Stimulated activated effector memory CD8-positive, alpha-beta T cell treated with anti-CD3 and anti-CD28 coated beads, Interleukin-12 subunit alpha, Interleukin-12 subunit beta, amount 100 ng/mL, for 72 hours (primary cell): ENCODE data around the gene ST3GAL3.
"Not testable (repeated sequence)": the region's sequence is repeated elsewhere in the genome, so short reads cannot be mapped to it uniquely, and the experiment has no call there.

ENCODE experiments used
- ATAC-seq: fragments of 150-1000 bp; cut with Tn5 transposase; 2 replicates; pipeline ENCODE4 v1.10.0; 2021
- DNase-seq, 2 donors: peaks; one replicate each; pipeline ENCODE4 v3.0.0; 2021 to 2022; ENCODE audit warnings: low spot score in 2 of 2
- H3K27ac Mint-ChIP-seq: one replicate; pipeline ENCODE4 v1.8.0; 2022; ENCODE audit warnings: mild to moderate bottlenecking, mixed read lengths
- H3K36me3 Mint-ChIP-seq: one replicate; pipeline ENCODE4 v1.8.0; 2022; ENCODE audit warnings: mild to moderate bottlenecking, mixed read lengths
- H3K4me1 Mint-ChIP-seq: one replicate; pipeline ENCODE4 v1.8.0; 2022; ENCODE audit warnings: mixed read lengths
- H3K4me3 Mint-ChIP-seq: one replicate; pipeline ENCODE4 v1.8.0; 2022; ENCODE audit warnings: mild to moderate bottlenecking, mixed read lengths
- H3K9me3 Mint-ChIP-seq: one replicate; pipeline ENCODE4 v1.8.0; 2022; ENCODE audit warnings: mixed read lengths

The ST3GAL3 gene

GRCh38 chr1:43831851-43832250 lies 124.5 kb downstream of the ST3GAL3 start:
- H3K36me3 Mint-ChIP-seq = no peaks in the 10 kb centered on the region
- H3K4me3 Mint-ChIP-seq = peak overlapping the region; percentile 2
- ATAC-seq (no peak), DNase-seq (no peak)
- H3K4me1 Mint-ChIP-seq = peaks cover 55% of the 10 kb centered on the region
- peak overlapping the region; percentile 65 for H3K27ac Mint-ChIP-seq
- H3K9me3 Mint-ChIP-seq = no peaks in the 10 kb centered on the region

DNA sequence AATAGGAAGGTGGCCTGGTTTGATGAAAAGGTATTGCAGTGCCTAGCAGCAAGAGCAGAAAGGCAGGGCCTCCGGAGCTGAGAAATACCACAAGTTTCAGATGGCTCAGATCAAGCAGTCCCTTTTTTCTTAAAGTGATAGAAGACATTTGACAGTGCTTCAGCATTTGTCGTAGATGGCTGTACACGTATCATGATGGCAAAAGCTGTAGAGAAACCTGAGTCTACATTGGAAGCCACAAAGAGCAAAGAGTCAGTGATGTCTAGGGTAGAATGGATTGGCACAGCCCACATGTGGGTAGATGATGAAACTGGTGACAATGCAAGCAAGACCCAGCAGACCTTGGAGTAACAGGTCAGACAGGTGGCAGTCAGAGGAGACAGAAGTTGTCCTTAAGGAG lies 124.9 kb downstream of the ST3GAL3 start:
- Mint-ChIP-seq H3K4me1 (peaks cover 57% of the 10 kb centered on the region), H3K9me3 (no peaks in the 10 kb centered on the region), H3K27ac (peak overlapping the region; percentile 65), H3K36me3 (no peaks in the 10 kb centered on the region), H3K4me3 (peak overlapping the region; percentile 2)
- ATAC-seq = peak; percentile 80
- DNase-seq = peak in 1 of 2 donors; percentile 52

DNA sequence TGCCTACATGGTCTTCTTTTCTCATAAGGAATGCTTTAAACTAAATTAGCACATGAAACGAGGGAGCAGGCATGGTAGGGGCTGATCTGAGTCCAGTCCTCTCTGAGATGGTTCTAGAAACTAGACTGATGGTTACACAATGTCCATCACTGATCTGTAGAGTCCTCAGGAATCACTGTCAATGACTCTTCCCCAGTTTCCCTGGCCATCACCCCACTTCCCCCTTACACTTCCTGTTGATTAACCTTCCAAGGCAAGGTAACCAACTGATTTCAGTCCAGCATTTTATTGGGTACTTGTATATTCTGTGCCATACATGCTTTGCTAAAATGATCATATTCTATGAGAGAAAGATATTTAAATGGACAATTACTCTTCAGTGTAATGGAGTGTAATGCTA lies 125.7 kb downstream of the ST3GAL3 start:
- Mint-ChIP-seq H3K4me3 (no peak overlapping the region), H3K36me3 (peaks cover 2% of the 10 kb centered on the region), H3K27ac (peak overlapping the region; percentile 65), H3K4me1 (peaks cover 57% of the 10 kb centered on the region), H3K9me3 (no peaks in the 10 kb centered on the region)
- ATAC-seq (no peak), DNase-seq (no peak)

DNA sequence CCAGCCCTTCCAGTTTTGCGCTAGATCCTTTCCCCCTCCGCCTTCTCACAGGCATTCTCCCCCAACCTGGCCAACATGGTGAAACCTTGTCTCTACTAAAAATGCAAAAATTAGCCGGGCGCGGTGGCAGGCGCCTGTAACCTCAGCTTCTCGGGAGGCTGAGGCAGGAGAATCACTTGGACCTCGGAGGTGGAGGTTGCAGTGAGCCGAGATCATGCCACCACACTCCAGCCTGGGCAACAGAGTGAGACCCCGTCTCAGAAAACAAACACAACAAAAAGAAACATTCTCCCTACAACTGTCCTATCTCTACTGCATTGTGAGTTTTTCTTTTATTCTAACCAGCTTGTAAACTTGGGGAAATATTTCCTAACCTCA lies 126.6 kb downstream of the ST3GAL3 start:
- H3K9me3 Mint-ChIP-seq, H3K36me3 Mint-ChIP-seq, H3K27ac Mint-ChIP-seq, H3K4me3 Mint-ChIP-seq, ATAC-seq, DNase-seq: not testable (repeated sequence)
- peaks cover 57% of the 10 kb centered on the region for H3K4me1 Mint-ChIP-seq

DNA sequence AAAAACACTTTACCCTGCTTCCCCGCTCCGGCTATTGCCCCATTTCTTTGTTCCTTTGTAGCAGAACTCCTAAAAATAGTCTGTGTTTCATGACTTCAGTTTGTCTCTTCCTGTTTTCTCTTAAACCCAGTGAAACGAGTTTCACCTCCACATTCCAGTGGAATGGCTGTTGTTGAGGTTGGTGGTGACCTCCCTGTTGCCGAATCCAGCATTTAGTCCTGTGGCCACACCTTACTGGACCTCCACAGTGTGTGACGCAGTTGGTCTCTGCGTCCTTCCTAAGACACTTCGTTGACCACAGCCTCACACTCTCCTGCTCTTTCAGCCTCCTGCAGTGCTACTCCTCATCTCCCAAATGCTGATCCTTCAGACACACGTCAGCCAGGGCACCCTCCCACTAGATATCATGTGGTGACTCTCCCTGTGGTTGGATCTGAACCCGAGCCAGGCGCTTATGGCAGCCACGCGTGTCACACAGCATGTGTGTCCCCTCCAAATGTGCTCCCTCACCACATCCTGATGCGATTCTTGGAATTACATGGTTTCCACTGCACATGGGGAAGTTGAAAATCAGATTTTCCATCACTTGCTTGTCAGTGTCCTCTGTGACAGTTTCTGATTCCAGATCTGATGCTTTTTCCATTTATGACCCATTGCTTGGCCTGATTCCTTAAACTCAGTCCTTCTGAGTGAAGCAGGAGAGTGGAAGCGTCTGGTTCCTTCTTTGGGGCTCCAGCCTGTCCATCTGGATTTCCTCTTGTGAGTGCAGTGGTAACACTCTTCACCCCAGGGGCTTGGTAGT lies 127.1 kb downstream of the ST3GAL3 start:
- no peak for DNase-seq
- ATAC-seq = no peak
- H3K4me3 Mint-ChIP-seq = no peak overlapping the region
- H3K27ac Mint-ChIP-seq = peak overlapping the region; percentile 83
- peaks cover 57% of the 10 kb centered on the region for H3K4me1 Mint-ChIP-seq
- no peaks in the 10 kb centered on the region for H3K9me3 Mint-ChIP-seq
- peaks cover 6% of the 10 kb centered on the region for H3K36me3 Mint-ChIP-seq

DNA sequence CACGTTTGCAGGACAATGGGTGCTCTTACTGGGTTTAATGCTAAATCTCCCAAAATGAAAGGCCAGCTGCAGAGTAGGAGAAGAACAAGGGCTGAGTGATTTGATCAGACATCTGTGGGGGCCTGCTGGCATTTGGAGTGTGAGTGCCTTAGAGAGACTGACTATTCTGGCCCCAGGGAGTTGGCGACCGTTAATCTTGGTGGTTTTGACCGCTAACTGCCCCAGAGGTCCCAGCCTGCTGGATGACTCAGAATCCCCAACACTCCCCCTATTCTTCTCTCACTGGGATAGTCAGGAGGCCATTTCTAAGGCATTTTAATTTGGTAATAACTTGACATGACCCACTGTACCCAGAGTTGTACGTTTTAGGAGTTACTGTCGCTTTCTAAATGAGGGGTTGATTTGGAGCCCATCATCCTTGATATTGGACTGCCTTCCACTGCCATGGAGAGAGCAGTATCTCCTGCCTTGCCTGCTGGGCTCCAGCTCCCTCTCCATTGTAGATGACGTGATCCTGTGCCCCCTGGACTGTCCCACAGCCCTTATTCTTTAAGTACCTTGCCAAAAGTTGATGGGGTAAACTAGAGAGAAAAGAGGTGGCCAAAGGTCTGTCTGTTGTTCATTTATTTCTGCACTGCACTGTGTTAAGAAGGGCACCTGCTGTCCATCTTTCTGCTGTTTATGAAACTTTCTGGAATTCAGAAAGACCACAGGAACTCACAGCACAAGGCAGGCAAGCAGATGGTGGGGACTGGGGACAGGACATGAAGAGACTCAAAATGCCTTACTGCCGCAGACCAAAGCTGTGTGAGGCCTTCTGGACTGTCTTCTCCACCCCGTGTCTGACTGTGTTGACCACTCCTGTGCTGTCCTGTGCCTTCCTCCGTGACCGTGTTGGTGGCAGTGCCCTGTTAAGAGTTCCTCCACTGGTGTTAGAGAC lies 128.0 kb downstream of the ST3GAL3 start:
- peak overlapping the region; percentile 83 for H3K27ac Mint-ChIP-seq
- DNase-seq (no peak), ATAC-seq (no peak)
- H3K36me3 Mint-ChIP-seq = peaks cover 6% of the 10 kb centered on the region
- H3K4me3 Mint-ChIP-seq = no peak overlapping the region
- H3K9me3 Mint-ChIP-seq = no peaks in the 10 kb centered on the region
- H3K4me1 Mint-ChIP-seq = peaks cover 57% of the 10 kb centered on the region

DNA sequence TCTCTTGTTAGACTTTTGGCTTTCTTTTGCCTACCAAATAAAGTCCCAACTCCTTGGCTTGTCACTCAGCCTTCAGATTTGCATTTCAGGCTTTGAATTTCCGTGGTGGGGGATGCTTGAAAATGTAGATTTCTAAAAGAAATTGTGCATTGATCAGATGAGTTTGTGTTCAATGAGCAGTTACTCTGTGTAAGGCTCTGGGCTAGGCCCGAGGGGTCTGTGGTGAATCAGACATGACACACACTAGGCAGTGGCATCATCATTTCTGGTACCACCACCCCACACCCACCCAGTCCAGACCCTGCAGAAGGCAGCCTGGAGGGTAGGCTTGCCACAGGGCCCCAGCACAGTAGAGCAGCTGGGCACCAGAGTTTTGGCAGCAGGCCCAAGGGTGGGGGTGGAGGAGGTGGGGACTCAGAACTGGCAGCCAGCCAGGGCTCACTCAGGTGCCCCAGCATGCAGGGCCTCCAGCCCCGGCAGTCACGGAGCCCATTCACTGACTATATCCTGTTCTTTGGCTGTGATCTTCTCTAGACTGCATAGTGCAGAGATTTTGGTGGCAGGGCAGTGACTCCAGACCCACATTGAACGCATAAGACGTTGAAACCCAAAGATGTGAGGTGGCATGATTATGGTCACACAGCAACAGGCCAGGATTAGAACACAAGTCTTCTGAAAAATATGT lies 129.1 kb downstream of the ST3GAL3 start:
- ATAC-seq = peak; percentile 87
- H3K27ac Mint-ChIP-seq = peak overlapping the region; percentile 83
- peaks cover 6% of the 10 kb centered on the region for H3K36me3 Mint-ChIP-seq
- peak; percentile 27 to 72 for DNase-seq
- no peak overlapping the region for H3K4me3 Mint-ChIP-seq
- peaks cover 47% of the 10 kb centered on the region for H3K4me1 Mint-ChIP-seq
- no peaks in the 10 kb centered on the region for H3K9me3 Mint-ChIP-seq

- no peak overlapping the region for H3K27ac Mint-ChIP-seq
- H3K4me1 Mint-ChIP-seq = peaks cover 26% of the 10 kb centered on the region
- DNase-seq = peak in 1 of 2 donors; percentile 43
- H3K36me3 Mint-ChIP-seq = peaks cover 12% of the 10 kb centered on the region
- peaks cover 5% of the 10 kb centered on the region for H3K9me3 Mint-ChIP-seq
- no peak overlapping the region for H3K4me3 Mint-ChIP-seq
- no peak for ATAC-seq
Measured at GRCh38 chr1:43839056-43839455, 131.7 kb downstream of the ST3GAL3 start.

GRCh38 chr1:43841321-43842174 lies 134.2 kb downstream of the ST3GAL3 start:
- peaks cover 12% of the 10 kb centered on the region for H3K36me3 Mint-ChIP-seq
- H3K4me1 Mint-ChIP-seq = peaks cover 5% of the 10 kb centered on the region

GRCh38 chr1:43842175-43842498 lies 134.8 kb downstream of the ST3GAL3 start:
- peaks cover under 1% of the 10 kb centered on the region for H3K4me1 Mint-ChIP-seq
- H3K27ac Mint-ChIP-seq = no peak overlapping the region
- peaks cover 12% of the 10 kb centered on the region for H3K36me3 Mint-ChIP-seq
- no peak for ATAC-seq
- H3K4me3 Mint-ChIP-seq = no peak overlapping the region
- DNase-seq = no peak
- H3K9me3 Mint-ChIP-seq = peaks cover 5% of the 10 kb centered on the region

More at GRCh38 chr1:43841321-43842174, 134.2 kb downstream of the ST3GAL3 start:
- Mint-ChIP-seq H3K9me3 (peaks cover 5% of the 10 kb centered on the region), H3K4me3 (no peak overlapping the region), H3K27ac (no peak overlapping the region)
- ATAC-seq = no peak
- peak in 1 of 2 donors; percentile 39 for DNase-seq

- Mint-ChIP-seq H3K36me3 (peaks cover 6% of the 10 kb centered on the region), H3K4me3 (no peak overlapping the region), H3K9me3 (peaks cover 5% of the 10 kb centered on the region), H3K4me1 (peaks cover 11% of the 10 kb centered on the region), H3K27ac (no peak overlapping the region)
- ATAC-seq = no peak
- peak in 1 of 2 donors; percentile 22 for DNase-seq
Measured at GRCh38 chr1:43843684-43844083, 136.3 kb downstream of the ST3GAL3 start.

GRCh38 chr1:43844114-43844513 lies 136.8 kb downstream of the ST3GAL3 start:
- H3K9me3 Mint-ChIP-seq = peaks cover 5% of the 10 kb centered on the region
- H3K27ac Mint-ChIP-seq = no peak overlapping the region
- DNase-seq (peak in 1 of 2 donors; percentile 13), ATAC-seq (no peak)
- H3K36me3 Mint-ChIP-seq = peaks cover 6% of the 10 kb centered on the region
- peaks cover 11% of the 10 kb centered on the region for H3K4me1 Mint-ChIP-seq
- H3K4me3 Mint-ChIP-seq = no peak overlapping the region

DNA sequence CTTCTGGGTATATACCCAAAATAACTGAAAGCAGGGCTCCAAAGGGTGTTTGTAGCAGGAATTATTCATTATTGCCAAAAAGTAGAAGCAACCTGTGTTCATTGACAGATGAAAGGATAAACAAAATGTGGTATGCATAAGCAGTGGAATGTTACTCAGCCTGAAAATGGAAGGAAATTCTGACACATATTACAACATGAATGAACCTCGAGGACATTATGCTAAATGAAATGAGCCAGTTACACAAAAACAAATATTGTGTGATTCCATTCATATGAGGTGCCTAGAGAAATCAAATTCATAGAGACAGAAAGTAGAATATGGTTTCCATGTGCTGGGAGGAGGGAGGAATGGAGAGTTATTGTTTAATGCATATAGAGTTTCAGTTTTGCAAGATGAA lies 140.0 kb downstream of the ST3GAL3 start:
- DNase-seq (peak in 1 of 2 donors; percentile 7), ATAC-seq (peak; percentile 64)
- Mint-ChIP-seq H3K36me3 (peaks cover 6% of the 10 kb centered on the region), H3K4me1 (peaks cover 18% of the 10 kb centered on the region), H3K9me3 (no peaks in the 10 kb centered on the region), H3K27ac (no peak overlapping the region), H3K4me3 (no peak overlapping the region)

- Mint-ChIP-seq H3K9me3 (no peaks in the 10 kb centered on the region), H3K27ac (no peak overlapping the region), H3K4me1 (peaks cover 22% of the 10 kb centered on the region), H3K36me3 (peaks cover 3% of the 10 kb centered on the region), H3K4me3 (no peak overlapping the region)
- no peak for DNase-seq
- no peak for ATAC-seq
Measured at GRCh38 chr1:43847882-43848281, 140.5 kb downstream of the ST3GAL3 start.
